DMS79 treated with DMSO at 0.1 percent for 48 hours (cell line): ENCODE results near the gene GNAQ.
"Not testable (repeated sequence)": the region's sequence is repeated elsewhere in the genome, so short reads cannot be mapped to it uniquely, and the experiment has no call there.

Experiments
- DNase-seq: peaks from one replicate; lab custom pipeline; 2025; lab: John Stamatoyannopoulos, UW

Gene GNAQ

DNA sequence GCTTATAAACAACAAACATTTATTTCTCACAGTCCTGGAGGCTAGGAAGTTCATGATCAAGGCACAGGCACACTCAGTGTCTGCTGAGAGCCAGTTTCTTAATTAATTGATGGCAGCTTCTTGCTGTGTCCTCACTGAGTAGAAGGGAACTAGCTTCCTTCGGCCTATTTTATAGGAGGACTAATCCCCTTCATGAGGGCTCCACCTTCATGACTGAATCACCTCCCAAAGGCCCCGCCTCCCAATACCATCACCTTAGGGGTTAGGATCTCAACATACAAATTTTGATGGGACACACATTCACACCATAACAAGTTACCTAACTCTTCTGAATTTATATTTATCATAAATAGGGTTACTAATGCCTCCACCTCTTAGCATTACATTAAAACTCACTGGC, 129.8 kb downstream of the GNAQ start:
- DNase-seq, result no peak

DNA sequence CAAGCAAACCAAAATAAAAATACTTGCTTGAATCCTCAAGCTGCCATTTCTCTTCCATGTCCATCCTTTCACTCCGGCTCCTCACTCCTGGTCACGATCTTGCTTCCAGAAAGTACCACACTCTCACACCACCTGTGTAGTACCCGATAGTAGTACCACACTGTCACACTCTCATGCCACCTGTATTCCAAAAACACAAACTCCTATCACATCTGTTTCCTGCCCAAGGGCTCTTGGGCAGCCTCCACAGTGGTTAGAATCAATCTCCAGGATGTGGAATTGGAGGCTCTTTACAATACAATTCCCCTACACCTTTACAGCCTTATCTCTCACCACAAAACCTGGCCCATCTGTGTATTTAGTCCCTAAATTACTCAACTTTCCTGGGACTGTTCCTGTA, 130.6 kb downstream of the GNAQ start:
- no peak for DNase-seq

DNA sequence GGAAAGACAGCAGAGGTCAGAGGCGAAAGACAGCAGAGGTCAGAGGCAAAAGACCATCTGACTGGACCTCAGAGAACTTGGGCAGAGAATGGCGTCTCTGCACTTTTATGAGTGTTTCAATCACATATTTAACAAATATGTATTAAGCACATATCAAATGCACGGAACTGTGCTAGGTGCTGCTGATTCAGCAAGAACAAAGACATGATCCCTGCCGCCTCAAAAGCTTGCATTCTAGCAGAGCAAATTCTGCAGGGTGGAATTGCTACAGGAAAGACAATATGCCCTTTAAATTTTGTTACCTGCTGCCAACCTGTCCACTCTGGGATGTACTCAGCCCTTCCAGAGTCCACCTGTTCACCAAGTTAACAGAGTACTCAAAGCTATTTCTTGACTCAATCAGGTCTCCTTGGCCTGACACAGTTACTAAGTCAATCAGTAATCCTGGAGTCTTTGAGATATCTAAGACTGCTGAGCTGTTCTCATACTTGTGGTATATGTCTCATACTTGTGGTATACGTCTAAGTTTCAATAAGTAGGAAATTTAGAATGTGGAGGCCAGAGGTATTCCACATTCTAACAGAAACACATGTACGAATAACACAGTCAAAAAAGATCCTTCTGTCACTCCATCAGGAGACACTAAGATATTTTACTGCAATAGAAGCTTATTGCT, 131.8 kb downstream of the GNAQ start:
- no peak for DNase-seq

DNA sequence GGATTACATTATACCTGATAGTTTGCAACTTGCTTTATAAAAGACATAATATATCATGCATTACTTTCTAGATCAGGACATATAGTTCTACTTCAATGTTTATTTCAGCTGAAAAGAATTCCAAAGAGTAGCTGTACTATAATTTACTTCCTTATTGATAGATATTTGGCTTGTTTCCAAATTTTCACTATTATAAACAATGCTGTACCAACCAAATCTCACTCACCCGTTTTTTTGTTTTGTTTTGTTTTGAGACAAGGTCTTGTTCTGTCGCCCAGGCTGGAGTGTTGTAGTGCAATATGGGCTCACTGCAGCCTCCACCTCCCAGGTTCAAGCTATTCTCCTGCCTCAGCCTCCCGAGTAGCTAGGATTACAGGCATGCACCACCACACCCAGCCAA, 132.7 kb downstream of the GNAQ start:
- no peak for DNase-seq

DNA sequence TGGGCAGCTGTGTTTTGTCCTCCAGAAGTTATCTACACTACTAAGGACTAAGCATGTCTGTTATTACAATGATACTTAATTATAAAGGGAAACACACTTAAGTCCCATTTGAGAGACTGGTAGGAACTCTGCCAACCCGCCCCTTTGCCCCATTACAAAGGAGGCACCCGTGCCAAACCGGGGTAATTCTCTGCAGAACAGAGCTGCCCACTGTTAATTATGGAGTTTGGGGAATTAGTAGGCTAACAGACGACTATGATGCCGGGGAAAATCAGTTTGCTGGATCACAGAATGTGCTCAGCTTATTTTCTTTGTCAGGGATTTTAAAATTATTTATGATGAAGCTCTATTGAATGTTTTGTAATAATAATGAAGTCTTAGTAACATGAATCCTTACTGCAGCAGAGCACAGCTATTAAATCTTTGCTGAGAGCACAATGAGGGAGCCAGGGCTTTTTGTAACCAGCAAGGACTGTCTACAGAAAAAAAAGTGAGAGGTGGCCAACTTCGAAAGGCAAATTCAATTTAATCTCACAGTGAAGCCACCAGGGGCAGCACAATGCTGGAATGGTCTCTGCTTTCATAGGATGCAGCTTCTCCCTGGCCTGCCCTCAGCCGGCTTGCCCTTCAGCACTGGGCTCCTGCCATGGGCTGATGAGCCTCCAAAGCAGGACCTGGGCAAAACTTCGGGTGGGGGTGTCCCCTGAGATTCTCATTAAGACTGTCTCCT, 134.5 kb downstream of the GNAQ start:
- peak; percentile 52 for DNase-seq

DNA sequence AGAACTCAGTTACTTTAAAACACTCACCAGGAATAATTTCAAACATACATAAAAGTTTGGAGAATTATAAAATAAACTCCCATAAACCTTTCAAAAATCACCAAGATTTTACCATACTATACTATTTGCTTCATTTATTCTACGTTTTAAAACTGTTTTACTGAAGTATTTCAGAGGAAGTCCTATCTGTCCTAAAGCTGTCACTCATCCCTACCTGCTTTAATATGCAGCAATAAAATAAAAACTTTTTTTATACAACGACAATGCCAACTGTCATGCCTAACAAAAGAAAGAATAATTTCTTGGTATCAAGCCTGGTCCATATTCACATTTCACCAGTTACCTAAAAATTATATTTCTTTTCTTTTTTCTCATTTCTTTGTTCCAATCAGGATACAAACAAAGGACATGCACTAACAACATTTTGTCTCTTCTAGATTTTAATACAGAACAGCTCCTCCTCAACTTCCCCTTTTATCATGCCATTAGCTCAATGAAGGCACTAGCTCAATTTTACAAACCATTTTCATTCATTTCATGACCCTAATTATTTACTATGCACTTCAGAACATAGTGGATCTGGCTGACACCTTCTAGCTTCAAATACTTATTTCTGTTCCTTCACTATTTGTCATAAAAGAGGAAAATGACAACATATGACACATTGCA, 135.2 kb downstream of the GNAQ start:
- DNase-seq, result no peak

DNA sequence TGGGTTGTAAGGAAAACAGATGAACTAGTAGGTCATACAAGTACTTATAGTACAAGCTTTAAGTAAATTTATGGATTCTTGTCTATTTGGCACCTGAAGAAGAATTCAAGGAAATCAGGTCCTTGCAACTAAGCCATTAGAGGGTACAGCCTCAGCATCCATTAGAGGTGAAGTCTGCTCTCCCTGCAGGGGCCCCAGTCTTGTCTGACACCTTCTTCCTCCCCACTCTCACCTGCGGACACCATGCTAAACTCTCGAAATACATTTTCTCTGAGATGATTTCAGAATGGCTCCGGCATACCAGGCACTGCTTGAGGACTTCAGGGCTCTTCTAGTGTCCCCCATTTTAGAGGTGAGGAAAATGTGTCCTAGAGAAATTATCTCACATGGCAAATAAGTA, 137.9 kb downstream of the GNAQ start:
- DNase-seq, result no peak

DNA sequence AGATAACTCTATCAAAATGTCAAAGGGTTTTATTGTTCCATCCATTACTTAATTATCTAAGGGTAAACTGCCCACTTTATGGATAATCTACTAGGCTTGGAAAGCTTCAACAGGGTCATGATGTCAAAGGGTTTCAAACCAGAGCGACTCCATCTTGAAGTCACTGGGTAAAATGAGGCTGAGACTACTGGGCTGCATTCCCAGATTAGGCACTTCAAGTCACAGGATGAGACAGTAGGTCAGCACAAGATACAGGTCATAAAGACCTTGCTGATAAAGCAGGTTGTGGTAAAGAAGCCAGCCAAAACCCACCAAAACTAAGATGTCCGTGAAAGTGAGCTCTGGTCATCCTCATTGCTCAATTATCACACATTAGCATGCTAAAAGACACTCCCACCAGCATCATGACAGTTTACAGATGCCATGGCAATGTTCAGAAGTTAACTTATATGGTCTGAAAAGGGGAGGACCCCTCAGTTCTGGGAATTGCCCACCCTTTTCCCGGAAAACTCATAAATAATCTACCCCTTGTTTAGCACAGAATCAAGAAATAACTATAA, 138.6 kb downstream of the GNAQ start:
- DNase-seq, result no peak

DNA sequence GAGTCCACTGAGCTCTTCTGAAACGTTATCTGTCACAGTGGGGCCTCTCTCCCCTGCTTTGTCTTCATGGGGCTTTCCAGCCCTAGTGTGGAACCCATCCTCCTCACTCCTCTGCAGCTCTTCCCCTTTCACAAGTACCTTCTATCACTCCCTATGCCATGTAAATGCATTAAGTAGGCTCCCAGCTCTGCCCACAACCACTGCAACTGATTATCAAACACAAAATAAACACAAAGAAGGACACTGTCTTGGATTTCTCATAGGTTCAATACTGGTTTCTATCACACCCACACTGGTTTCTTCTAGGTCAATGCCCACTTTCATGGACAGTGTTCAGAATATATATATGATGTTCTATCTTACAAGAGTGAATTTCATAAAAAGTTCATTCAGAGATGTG, 139.4 kb downstream of the GNAQ start:
- no peak for DNase-seq

DNA sequence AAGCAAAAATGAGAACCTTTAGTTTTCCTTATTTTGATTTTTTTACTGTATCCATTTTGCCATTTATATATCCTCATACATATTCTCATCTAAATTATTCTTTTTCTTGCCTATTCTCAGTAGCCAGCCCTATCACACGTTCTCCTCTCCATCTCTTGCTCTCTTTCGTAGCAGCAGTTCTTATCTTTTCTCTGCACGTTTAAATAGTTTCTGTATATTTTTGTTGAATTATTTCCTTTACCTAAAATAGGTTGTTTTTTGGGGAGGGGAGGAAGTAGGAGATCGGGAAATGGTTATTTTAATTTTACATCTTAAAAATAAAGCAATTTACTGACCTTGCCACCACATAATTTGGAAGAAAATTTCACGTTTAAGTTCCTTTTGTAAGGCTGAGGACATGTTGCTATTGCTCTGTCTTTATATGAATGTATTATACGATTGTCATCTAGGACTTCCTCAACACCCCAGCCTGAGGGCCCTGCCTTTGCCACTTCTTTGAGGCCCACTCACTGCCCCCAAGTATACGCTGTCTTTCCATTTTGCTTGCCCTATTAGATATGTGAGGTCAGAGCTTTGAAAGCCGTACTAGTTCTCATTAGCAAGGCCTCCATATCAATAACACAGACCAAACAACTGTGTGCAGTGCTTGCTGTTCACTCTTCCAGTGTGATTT, 140.3 kb downstream of the GNAQ start:
- DNase-seq, result no peak

DNA sequence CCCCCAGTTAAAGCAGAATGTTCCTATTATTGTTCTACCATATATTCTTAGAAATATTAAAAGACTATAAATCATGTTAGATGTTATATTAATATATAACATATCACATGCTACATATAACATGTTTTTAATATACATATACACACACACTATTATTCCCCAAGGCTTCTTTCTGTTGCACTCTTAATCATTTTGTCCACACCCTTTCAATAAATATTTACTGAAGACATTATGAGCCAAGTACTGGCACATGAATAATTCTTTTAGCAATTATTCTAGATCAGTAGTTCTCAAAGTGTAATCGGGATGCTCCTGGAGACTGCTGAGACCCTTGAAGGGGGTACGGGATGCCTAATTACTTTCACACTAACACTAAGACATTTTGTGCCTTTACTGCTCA, 143.9 kb downstream of the GNAQ start:
- no peak for DNase-seq

DNA sequence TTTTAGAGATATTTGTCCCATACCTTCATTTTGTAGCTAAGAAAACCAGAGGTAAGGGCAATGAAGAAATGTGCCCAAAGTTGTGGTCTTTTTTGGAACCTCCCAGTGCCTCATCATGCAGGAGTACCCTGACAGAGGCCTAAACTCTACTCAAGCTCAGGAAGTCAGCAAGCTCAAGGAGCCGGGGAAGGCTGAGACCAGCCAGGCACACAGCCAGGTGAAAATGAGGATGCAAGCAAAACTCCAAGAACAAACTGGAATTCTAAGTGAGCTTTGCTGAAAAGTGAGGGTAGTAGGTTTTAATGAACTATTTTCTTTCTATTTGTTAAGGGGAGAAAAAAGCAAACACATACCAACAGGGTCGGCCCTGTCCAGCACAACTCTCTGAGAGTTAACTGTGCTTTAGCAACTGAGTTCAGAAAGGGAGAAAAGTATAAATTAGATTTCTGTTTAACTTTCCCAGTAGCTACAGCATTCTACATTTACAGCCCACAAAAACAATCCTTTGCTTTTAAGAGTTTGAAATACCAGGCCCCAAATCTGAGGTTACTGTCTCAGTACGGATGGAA, 146.4 kb downstream of the GNAQ start:
- no peak for DNase-seq

DNA sequence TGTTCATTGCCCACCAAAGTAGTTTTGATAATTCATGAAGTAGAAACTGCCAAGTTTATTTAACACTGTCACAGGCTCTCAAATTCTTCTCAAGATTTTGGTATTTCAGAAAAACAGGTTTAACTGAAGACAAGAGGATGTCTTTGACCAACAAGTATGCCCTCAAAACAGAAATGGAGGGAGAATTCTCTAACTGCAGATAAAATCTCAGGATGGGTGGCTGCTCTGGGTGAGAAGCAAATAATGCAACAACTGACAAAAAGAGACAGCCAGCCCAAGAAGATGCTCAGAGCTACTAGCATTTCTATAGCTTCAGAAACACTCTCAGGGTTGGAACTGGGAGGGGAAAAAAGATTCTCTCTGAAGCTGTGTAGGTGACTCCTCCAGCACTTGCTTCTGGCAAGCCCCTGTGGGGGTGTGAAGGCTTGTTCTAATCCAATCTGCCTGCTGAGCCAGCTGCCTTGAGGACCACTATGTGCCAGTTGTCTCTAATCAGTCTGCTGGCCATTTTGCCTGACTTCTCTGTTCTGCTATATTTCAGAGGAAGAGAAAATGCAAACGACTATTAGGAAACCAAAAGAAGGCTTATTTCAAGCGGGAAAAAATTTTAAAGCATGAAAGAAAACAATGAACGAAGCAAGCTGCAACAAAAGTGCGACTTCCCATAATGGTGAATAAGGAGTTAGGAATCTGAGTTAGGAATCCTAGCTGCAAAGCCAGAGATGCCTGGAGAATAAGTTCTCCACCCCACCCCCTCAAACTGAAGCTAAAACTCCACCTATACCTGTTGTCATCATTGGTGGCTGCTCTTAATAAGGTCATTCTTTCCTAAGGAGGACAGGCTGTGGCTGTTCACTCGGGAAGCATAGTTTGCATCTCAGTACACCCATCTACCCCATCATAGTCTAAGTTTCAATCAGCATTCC, 147.5 kb downstream of the GNAQ start:
- no peak for DNase-seq

DNA sequence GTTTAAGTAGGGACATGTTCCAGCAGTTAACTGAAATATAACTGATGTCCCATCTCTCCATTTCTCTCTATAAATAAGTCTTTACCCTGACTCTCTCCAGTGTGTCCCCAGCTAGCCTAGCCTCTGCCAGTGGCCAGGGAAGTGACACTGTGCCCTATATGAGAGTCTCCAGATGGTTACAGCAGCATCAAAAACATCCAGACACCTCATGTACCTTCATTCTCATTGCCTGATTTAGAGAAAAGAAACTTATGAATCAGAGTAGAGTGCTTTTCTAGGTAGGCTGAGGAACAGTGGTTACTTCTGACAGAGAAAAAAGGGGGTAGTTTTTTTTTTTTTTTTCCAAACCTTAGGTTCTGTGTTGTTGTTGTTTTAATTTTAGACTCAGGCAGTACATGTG, 148.5 kb downstream of the GNAQ start:
- no peak for DNase-seq

DNA sequence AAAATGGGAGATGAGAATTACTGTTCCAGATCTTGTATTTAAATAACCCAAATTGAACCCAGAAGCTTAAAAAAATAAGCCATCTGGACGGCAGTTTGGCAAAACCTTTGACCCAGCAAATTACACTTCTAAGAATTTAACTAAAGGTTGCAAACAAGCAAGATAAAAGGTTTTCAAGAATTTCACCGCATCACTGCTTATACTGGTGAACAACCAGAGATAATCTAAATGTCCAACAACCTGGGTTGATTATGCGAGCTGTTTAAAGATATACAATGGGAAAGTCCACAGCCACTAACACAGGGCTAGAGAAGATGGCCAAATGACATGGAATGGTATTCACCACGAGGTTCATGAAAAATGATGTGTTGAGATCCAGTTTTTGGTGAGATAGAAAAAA, 149.3 kb downstream of the GNAQ start:
- no peak for DNase-seq

DNA sequence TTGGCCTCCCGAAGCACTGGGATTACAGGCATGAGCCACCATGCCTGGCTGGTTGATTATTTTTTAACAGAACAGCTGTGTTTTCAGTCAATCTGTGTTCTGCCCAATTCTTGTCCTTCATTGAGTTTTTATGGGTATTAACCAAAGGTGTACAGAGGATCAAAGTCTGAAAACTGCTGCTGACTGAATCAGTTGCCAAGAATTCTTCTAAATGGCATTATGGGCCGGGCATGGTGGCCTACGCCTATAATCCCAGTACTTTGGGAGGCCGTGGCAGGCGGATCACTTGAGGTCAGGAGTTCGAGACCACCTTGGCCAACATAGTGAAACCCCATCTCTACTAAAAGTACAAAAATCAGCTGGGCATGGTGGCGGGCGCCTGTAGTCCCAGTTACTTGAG, 150.0 kb downstream of the GNAQ start:
- DNase-seq, result not testable (repeated sequence)

DNA sequence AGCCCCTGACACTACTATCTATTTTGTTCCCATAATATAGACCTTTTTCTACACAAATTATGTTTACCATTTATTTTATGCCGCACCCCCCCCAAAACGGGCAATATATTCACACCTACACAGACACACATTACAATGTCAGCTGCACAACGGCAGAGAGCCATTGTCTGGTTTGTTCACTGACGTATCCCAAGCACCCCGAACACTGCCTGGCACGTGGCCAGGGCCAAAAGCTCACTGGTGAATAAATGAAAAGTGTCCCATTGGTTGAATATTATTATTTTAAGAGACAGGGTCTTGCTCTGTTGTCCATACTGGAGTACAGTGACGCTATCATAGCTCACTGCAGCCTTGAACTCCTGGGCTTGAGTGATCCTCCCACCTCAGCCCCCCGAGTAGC, 150.5 kb downstream of the GNAQ start:
- DNase-seq, result no peak

DNA sequence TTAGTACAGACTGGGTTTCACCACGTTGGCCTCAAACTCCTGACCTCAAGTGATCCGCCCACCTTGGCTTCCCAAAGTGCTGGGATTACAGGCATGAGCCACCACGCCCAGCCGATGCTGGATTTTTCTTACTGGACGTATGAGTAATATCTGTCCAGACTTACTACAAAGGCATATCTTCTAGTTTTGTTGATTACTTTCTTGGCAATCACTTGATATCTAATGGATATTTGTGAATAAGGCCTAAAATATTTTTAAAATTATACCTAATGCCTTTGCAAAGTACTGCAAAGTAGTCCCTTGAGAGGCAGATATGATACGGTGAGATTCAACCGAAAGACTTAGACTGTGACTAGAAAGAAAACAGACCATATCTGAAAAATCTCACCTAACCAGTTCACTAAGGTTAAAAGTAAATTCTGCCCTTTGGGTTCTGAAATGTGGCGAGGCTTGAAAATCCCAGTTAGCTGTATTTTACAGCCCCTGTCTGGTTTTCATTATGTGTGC, 152.1 kb downstream of the GNAQ start:
- DNase-seq, result no peak

DNA sequence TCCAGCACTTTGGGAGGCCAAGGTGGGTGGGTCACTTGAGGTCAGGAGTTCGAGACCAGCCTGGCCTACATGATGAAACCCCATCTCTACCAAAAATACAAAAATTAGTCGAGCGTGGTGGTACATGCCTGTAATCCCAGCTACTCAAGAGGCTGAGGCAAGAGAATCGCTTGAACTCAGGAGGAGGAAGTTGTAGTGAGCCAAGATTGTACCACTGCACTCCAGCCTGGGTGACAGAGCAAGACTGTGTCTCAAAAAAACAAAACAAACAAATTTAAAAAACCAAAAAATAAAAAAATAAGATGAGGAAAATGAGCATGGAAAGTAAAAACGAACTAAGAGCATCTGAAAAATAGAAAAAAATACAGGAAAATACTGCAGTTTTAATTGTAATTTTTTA, 152.8 kb downstream of the GNAQ start:
- DNase-seq, result not testable (repeated sequence)

DNA sequence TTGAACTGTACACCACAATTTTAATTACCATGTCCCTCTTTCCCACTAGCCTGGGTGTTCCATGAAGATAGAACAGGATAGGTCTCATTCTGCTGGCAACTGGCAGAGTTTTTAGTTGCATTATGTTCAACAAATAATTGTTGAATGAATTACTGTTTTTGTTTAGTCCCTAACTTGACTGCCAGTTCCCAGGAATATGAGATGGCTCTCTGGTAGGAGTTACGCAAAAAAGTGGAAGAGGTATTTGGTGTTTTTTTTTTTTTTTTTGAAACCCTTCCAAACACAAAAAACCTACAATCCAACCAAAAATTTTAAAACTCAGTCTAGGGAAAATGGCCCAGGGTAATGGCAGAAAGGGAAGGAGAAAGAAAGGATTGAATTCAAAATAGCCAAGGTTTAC, 153.6 kb downstream of the GNAQ start:
- no peak for DNase-seq

DNA sequence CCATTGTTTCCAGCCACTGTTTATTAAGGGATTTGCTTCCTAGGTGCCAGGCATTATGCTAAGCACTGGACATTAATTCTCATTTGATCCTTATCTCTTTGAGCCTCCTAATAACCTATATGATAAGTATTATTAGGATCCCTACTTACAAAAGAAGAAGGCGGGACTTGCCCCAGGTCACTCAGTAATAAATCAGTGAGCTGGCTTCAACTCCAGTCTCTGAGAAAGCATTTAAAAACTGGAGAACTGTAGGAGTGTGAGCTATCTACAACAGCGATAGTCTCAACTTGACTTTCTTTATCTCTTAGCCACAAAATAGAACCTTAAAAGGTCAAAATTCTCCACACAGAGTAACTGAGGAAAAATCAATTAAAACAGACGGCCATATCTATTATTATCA, 155.0 kb downstream of the GNAQ start:
- no peak for DNase-seq
